ENCODE data around the gene SCUBE2.

Gene SCUBE2

GRCh38 chr11:9076661-9077060 is 14.7 kb downstream of the SCUBE2 start:
- no peak overlapping the region for H3K4me3 ChIP-seq (ENCODE audit: low read depth, low read length)
- no peak for DNase-seq (ENCODE audit: low read depth)

GRCh38 chr11:9076046-9076445 is 15.4 kb downstream of the SCUBE2 start:
- no peak for TF ChIP-seq CTCF (IDR thresholded peaks at IDR 0.05; ENCODE audit: low read depth, low read length)
- TF ChIP-seq MAX (IDR thresholded peaks at IDR 0.05; ENCODE audit: low read depth, low read length): no peak
- TF ChIP-seq POLR2A (IDR thresholded peaks at IDR 0.05; ENCODE audit: extremely low read depth, insufficient read length): no peak
- no peak for TF ChIP-seq MYC (IDR thresholded peaks at IDR 0.05; ENCODE audit: low read depth, low read length)
- no peak overlapping the region for H3K4me3 ChIP-seq (ENCODE audit: low read depth, low read length)
- DNase-seq (ENCODE audit: low read depth): no peak

More at GRCh38 chr11:9076661-9077060, 14.7 kb downstream of the SCUBE2 start:
- TF ChIP-seq MYC (IDR thresholded peaks at IDR 0.05; ENCODE audit: low read depth, low read length) (no peak), POLR2A (IDR thresholded peaks at IDR 0.05; ENCODE audit: extremely low read depth, insufficient read length) (no peak), MAX (IDR thresholded peaks at IDR 0.05; ENCODE audit: low read depth, low read length) (no peak), CTCF (IDR thresholded peaks at IDR 0.05; ENCODE audit: low read depth, low read length) (no peak)

- DNase-seq (ENCODE audit: low read depth): no peak
- TF ChIP-seq CTCF (IDR thresholded peaks at IDR 0.05; ENCODE audit: low read depth, low read length) (no peak), MAX (IDR thresholded peaks at IDR 0.05; ENCODE audit: low read depth, low read length) (no peak), MYC (IDR thresholded peaks at IDR 0.05; ENCODE audit: low read depth, low read length) (no peak), POLR2A (IDR thresholded peaks at IDR 0.05; ENCODE audit: extremely low read depth, insufficient read length) (no peak)
- H3K4me3 ChIP-seq (ENCODE audit: low read depth, low read length): no peak overlapping the region
These were observed 15.8 kb downstream of the SCUBE2 start for GRCh38 chr11:9075556-9075955.

- H3K4me3 ChIP-seq (ENCODE audit: low read depth, low read length): no peak overlapping the region
- no peak for TF ChIP-seq MAX (IDR thresholded peaks at IDR 0.05; ENCODE audit: low read depth, low read length)
- TF ChIP-seq MYC (IDR thresholded peaks at IDR 0.05; ENCODE audit: low read depth, low read length): no peak
- DNase-seq (ENCODE audit: low read depth): no peak
These were observed 16.9 kb downstream of the SCUBE2 start for GRCh38 chr11:9074338-9075029.

- H3K4me3 ChIP-seq (ENCODE audit: low read depth, low read length): no peak overlapping the region
- TF ChIP-seq MAX (IDR thresholded peaks at IDR 0.05; ENCODE audit: low read depth, low read length) (no peak), CTCF (IDR thresholded peaks at IDR 0.05; ENCODE audit: low read depth, low read length) (no peak), POLR2A (IDR thresholded peaks at IDR 0.05; ENCODE audit: extremely low read depth, insufficient read length) (no peak), MYC (IDR thresholded peaks at IDR 0.05; ENCODE audit: low read depth, low read length) (no peak)
- no peak for DNase-seq (ENCODE audit: low read depth)
These were observed 17.8 kb downstream of the SCUBE2 start for GRCh38 chr11:9073466-9074225.

GRCh38 chr11:9072626-9073176 is 18.7 kb downstream of the SCUBE2 start:
- no peak for DNase-seq (ENCODE audit: low read depth)
- no peak for TF ChIP-seq CTCF (IDR thresholded peaks at IDR 0.05; ENCODE audit: low read depth, low read length)
- no peak for TF ChIP-seq MYC (IDR thresholded peaks at IDR 0.05; ENCODE audit: low read depth, low read length)
- no peak for TF ChIP-seq MAX (IDR thresholded peaks at IDR 0.05; ENCODE audit: low read depth, low read length)
- TF ChIP-seq POLR2A (IDR thresholded peaks at IDR 0.05; ENCODE audit: extremely low read depth, insufficient read length): no peak
- H3K4me3 ChIP-seq (ENCODE audit: low read depth, low read length): no peak overlapping the region
